HG02884 (cell line): Measurements from ENCODE around the gene BABAM2.

Source experiments
- ATAC-seq: cut with Tn5 transposase; IDR thresholded peaks from one replicate; pipeline ENCODE4 v1.9.1; 2021; ENCODE audit warnings: mild to moderate bottlenecking, moderate library complexity; ENCODE audit not compliant: unreplicated experiment

BABAM2 gene

DNA sequence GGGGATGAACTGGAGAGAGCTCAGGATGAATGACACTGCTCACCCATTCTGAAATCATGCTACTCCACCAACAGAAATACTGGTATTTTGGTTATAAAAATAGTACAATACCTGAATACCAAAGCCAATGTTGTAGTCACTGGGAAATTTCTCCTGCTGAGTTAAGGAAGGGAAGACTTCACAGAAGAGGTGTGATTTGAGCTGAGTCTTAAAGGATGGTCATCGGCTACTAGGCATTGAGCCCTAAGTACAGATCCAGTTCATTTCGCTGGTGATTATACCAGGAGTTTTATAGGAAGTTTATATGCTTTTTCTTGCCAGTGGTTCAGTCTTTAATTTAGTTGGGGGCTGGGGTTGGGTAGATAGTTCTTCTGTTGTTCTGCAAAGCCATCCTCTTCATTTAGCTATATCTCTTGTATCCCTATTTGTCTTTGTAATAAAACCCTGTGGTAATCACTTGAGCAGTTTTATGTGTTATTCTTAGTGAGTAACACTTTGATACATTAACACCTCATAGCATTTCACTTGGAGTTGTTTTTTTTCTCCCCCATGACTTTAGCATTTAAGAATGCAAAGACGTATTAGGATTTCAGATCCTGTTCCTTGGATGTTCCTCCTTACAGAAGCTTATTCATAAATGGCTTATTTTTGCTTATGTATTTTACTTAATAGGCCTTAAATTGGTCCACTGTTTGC, 262.2 kb downstream of the BABAM2 start:
- ATAC-seq = no peak

DNA sequence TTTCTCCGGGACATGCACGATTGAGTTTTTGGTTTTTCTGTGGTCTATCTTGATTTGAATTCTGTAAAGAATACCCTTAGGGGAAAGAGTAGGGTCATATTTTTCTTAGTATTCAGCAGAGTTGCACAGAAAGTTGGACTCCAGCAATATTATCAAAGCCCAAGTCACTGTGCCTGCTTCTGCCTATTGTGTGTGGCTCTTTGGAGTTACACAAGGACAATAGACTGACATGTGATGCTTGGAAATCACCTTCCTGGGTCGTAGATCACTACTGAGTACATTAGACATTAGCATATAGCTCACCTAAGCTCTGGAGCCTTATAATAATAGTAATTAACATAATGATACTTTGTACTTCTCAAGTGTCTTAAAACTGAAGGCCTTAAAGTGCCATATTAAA, 263.3 kb downstream of the BABAM2 start:
- ATAC-seq = no peak

DNA sequence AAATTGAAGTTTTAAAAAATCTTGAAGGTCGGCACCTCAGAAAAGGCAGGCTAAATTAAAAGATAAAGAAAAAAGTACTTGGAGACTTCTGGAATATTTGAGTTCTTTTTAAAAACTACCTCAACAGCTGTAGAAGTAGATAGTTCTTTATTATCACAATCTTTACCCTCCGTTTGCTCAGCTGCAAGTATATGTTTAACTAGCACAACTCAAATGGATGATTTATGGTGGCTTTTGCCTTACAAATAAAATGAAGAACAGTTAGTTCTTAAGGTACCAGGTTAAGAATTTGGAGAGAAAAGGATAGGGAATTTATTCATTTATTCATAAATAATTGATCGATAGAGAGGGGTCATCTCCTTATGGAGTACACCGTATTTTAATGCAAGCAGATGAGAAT, 264.6 kb downstream of the BABAM2 start:
- ATAC-seq = no peak

DNA sequence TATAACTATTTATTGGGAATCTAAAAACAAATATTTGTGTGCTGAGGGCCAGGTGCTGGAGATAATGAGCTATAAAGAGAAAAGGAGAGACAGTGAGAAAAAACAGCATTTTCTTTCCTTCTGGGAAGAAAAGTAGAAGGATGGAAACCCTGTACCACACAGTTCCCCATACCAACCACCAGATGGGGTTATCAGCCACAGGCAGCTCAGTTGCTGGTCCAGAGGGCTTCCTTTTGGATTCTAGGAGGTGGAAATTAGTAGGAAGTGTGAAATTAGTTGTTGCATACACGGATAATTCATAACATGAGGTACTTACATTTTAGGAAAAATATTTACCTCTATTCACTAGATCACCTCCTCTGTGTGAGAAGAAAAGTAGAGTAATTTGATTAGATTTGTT, 265.1 kb downstream of the BABAM2 start:
- ATAC-seq = no peak

DNA sequence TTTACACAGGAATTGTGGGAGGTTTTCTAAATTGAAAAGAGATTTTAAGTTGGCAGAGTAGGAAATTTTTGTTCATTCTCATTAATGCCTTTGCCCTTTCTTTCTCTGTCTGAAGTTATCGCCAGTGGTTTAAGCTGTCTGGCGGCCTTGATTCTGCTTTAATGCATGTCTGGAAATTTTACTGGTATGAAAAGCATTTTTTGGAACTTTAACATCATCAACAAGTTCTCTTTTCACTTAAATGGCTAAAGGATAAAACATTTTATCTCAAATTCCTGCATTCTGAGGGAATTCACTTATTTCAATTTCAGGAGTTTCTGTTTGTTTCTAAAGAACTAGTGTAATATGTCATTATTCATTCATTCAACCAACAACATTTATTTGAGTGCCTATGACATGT, 268.3 kb downstream of the BABAM2 start:
- no peak for ATAC-seq

DNA sequence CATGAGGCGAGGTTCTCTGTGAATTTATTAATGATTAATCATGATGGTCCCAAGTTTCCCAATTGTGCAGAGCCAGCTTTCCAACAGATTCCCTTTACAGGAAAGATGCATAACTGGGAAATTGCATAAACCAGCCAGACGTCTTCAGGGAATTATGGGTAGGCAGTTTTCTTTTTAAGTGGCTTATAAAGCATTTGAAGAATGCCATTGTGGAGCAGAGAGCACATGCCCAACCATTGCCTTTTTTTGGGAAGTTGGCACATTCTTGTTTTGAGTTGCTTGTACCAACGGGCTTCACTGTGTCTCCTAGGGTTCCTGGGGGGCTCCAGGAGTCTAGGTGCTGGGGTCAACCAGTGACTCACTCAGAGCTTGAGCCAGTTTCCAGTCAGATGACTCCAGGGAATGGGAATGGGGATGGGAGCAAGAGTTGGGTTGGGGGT, 270.5 kb downstream of the BABAM2 start:
- no peak for ATAC-seq

DNA sequence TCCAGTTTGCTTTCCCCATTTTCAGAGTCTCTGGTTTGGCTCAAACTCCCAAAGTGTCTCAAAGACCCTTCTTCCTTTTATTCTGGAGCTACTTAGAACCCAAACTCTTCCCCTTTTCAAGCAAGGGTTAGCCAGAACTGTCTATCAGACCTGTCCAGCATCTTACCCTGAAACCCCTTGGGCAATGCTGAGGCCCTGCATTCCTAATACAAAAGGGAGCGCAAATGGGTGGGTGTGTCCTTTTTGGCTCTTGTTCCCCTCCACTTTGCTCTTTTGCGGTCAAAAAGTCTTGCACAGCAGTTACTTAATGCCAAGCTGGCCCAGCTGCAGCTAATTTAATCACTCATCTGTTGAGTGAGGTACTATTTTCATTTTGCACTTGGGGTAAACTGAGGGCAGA, 270.9 kb downstream of the BABAM2 start:
- no peak for ATAC-seq

DNA sequence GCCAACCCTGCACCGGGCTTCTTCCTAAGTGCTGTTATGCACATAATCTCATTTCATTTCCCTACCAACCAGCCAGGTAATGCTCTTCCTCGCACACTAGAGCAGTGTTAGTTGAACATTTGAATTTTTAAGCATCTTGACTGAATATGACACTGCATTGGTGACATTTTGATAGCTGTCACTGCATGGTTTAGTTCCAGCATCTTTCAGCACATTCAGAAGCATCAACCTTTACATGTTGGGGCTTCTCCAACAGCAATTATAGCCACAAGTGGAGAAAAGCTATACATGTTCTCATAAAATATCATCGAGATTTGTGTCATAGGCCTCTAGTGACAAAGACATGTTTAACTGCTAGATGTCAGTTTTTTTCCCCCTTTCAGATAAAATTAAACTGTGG, 272.0 kb downstream of the BABAM2 start:
- ATAC-seq = no peak

DNA sequence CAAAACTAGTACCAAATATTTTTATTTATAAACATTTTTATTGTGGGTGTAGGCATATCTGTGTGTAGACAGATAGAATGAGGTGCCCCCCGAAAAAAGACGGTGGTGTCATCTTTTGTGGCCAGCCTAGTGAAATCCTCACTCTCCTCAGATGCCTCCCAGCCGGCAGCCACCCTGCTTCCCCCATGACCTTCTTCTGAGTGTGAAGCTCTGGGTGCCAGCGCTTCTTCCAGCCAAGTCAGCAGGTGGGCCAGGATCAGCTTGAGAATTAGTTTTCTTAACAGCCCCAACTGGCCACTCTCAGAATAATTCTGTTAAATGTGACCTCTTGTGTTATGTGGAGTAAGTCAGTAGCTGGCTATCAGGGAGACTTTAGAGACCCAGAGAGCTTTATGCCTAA, 272.5 kb downstream of the BABAM2 start:
- ATAC-seq = no peak

DNA sequence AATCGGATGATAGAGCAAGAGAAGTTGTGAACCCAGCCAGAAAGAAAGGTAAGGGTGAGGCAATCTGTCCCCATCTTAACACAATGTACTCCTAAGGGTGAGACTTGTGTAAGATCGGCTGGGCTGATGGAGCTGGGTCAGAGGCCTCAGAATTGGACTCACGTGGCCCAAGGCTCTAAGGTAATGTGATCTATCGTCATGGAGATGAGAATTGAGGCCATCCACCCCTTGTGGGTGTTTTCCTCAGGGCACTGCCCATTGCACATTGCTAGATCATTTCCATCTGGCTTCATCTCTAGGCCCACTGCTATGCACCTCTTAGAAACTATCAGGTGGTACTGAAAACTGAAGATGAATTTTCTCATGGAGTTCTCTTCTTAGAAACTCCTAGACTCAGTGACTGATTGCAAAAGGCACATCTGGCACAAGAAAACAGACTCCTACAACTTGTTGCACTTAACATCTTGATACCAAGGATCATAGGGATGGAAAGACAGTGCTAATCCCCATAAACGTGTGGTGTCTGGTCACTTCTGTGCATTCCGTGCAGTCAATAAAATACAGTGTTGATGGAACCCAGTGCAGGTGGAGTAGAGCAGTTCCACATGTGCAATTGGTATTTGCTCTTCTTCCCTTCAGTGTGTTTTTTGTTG, 273.2 kb downstream of the BABAM2 start:
- no peak for ATAC-seq

DNA sequence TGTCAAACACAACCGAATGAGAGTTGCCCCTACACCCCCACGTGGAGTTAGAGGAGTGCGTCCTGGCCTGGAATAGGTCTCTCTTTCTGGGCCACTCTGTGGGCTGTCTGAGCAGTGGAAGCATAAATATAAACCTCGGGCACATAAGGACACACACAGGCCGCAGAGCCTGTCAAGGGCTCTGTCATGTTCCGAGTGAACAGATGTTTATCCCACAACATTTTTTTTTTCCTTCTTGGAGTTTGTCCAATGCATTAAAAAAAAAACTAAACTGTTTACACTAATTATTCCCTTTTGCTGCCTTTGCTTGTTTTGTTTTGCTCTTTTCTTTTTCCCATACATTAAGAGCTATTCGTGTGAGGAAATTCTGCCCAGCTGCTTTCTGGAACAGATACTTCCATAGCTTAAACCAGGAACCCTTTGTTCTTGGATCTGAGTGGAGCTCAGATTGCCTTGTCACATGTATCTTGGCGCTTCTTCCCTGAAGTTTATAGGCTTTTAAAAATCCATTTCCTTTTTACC, 273.8 kb downstream of the BABAM2 start:
- no peak for ATAC-seq

DNA sequence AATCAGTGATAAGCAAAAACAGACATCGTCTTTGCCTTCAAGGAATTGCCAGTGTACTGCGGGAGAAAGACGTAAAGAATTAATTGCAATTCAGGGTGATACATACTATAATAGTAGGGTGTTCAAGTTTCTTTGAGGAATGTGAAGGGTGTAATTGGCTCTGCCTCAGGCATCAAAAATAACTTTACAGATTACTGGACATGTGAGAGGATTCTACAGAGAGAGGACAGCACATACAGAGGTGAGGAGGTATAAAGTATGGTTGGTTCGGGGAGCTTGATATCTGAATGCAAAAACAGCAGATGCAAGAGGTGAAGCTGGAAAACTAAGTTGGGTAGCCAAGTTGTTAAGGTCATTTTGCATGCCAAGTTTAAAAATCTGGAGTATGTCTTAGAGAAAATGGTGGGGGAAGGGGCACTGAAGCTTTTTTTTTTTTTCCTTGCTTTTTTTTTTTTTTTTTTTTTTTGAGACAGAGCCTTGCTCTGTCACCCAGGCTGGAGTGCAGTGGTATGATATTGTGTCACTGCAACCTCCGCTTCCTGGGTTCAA, 274.6 kb downstream of the BABAM2 start:
- no peak for ATAC-seq

DNA sequence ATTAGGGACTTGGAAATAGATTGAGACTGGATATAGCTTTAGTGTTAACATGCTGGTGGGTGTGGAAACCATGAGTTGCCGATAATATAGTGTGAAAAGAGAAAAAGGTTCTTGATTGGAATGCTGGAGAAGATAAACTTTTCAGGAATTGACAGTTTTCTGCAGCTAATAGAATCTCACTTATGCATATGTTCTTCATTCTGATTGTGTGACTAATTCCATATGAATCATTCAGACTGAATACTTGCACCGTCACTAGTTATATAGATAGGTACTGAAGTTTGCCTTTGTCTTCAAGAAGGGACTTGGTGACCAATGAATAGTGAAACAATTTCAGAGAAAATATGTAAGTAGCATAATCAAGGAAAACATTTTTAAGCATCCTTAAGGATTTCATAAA, 276.4 kb downstream of the BABAM2 start:
- no peak for ATAC-seq

DNA sequence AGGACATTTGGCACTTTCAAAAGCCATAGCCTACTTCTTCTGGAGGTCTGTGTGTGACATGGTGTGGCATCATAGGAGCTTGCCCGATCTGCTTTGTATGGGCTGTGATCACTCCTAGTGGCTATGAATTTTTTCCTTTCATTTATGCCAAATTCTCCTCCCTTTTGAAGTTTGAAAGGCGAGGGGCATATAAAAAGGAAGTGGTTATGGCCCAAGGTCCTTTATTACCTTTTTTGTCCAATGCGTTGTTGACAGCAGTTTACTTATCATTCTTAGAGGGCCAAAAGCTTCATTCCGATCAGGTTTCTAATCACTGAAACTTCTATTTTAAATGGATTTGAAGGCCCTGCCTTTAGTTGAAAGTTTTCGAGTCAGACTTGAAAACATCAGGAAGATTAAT, 277.8 kb downstream of the BABAM2 start:
- no peak for ATAC-seq

DNA sequence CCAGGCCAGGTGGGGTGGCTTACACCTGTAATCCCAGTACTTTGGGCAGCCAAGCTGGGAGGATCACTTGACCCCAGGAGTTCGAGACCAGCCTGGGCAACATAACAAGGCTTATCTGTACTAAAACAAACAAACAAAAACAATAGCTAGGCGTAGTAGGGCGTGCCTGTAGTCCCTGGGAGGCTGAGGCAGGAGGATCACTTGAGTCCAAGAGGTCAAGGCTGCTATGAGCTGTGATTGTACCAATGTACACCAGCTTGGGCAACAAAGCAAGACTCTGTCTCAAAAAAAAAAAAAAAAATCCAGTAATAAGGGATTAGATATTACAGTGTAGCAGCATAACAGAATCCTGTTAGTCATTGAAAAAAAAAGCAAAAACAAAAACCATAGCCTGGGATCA, 279.0 kb downstream of the BABAM2 start:
- no peak for ATAC-seq

DNA sequence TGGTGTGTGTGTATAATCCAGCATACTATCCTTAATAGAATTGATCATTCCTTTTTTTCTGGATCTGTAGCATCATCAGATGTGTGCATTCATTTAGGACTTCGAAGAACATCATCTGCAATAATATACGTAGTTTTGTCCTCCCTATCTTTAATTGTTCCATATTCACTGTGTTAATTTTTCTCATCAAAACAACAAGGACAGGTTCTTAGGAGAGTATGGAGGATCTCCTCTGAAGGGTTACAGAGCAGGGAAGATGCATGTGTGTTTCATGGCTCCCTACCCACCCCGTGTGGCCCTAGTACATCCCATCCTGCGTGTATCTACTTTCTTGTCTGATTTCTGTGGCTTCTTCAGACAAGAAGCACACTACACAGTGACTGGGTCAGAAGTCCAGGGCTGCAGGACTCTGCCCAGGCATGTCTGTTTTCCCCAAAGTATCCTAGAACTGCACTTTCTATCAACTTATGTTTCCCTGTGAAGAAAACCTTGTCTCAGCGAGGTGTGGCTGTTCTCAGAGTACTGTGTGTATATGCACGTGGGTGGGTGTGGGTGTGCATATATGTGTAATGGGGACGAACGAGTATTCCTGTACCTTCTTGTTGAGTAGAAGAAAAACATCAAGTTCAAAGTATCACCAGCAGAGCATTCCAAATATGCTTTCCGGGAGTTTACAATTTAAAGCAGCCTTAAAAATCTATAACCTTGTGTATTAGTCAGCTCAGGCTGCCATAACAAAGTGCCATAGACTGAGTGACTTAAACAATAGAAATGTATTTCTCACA, 281.8 kb downstream of the BABAM2 start:
- ATAC-seq = no peak

DNA sequence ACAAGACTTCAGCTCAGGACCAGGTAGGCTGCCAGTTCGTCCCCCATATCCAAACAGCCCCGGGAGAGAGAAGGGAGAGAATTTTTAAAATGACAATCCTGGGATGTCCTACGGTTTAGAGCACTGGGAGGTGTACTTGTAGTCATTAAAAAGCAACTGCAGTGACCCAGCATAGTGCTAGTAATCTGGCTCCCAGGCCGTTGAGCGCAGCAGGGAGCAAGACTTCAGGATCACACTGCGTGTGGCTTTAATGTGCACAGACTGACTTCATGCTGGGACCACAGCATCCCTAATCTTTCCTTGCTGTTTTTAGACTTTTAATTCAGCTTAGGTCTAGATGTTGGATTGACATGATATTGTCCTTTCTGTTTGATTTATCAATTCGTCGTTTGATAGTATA, 282.8 kb downstream of the BABAM2 start:
- no peak for ATAC-seq

DNA sequence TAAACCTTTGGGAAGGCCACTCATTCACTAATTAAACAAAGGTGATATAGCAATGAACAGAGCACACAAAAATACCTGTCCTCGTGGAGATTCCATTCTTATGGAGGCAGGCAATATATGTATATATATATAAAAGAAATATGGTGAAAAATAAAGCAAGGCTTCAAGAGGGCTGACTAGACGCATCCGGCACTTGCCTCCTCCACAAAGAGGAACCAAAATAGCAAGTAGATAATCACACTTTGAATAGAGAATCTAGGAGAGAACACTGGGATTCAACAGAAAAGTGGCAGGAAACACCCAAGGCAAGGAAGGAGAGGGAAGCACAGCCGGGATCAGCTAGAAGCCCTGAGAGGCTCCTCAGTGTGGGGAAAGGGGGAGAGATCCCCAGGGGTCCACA, 283.7 kb downstream of the BABAM2 start:
- no peak for ATAC-seq

DNA sequence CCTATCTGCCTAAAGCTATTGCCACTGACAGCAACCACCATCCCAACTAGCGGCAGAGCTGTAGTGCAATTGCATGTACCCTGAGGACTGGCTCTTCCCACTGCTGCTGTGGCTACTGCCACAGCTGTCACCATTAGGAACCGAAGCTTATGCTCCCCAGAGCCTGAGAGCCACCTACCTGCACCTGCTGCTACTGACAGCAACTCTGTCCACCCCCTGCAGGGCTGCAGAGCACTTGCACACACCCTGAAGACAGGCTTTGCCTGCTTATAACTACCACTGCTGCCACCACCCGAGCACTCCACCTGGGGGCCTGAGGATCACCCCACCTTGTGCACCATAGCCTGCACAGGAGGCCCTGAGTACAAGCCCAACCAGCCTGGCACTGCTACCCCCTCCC, 284.5 kb downstream of the BABAM2 start:
- ATAC-seq = no peak

DNA sequence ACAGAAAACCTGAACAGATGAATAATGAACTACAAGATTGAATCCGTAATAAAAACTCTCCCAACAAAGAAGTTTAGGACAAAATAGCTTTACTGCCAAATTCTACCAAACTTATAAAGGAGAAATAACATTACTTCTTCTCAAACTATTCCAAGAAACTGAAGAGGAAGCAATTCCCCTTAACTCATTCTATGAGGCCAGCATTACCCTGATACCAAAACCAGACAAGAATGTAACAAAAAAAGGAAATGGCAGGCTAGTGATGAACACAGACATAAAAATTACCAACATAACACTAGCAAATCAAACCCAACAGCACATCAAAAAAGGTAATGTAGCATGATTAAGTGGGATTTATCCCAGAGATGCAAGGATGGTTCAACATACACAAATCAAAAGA, 288.4 kb downstream of the BABAM2 start:
- no peak for ATAC-seq

DNA sequence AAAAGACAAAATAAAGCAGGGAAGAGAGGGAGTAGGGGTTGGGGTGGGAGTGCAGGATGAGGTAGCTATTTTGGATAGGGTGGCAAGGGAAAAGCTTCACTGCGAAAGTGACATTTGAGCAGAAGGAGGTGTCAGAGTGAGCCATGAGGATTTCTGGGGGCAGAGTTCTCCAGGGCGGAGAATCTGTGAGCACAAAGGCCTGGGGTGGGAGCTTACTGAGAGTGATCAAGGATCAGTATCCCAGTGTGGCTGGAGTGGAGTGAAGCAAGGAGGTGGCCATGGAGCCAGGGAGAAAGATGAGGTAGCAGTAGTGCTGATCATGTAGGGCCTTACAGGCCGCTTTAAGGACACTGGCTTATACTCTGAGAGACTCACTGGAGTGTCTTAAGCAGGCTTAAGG, 291.3 kb downstream of the BABAM2 start:
- no peak for ATAC-seq

DNA sequence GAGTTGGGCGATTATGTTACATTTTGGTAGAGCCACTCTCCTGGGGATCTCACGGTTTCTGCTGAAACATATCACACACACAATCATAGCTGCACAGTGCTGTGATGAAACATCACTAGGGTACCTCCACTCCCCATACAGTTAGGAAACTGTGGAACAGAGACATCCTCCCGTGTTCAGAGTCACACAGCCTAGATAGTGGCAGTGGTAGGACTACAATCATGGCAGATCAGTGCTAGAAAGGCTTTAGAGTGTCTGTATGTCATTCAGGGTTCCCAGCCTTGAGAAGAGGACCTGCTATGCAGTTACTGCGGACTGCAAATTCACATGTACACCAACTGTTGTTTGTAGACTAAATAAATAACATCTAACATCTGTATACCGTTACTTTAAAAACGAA, 291.8 kb downstream of the BABAM2 start:
- ATAC-seq = no peak
